Renal cortical epithelial cell (primary cell): ENCODE results near the gene ZNF839. TPM values are rescaled to one million over a fixed set of nuclear protein-coding genes. Genes with fewer than 3 reads are reported as not detected.
A peak's percentile ranks its signal among the peaks of the same experiment; 100 is the strongest.
"Not testable (repeated sequence)": the region's sequence is repeated elsewhere in the genome, so short reads cannot be mapped to it uniquely, and the experiment has no call there.

Experiments
- DNase-seq: peaks from one replicate; pipeline ENCODE4 v3.0.0-alpha.2; 2011; ENCODE audit warnings: low read depth
- total RNA-seq: library from RNA; depleted of rRNA; stranded (reverse); fragments of >200 nt; gene quantifications from 2 replicates; pipeline ENCODE4 v1.2.3, GENCODE V29; 2014

Gene ZNF839
- total RNA-seq, 1 donor from 2014 or later, result 11.1 TPM

- peak; percentile 55 for DNase-seq
Observed at GRCh38 chr14:102314242-102315011, 5.1 kb upstream of the ZNF839 start.

- DNase-seq, result no peak
Observed at GRCh38 chr14:102315121-102315520, 4.4 kb upstream of the ZNF839 start.

- peak; percentile 36 for DNase-seq
Observed at GRCh38 chr14:102316338-102316742, 3.2 kb upstream of the ZNF839 start.

- peak; percentile 80 for DNase-seq
Observed at GRCh38 chr14:102316743-102317563, 2.6 kb upstream of the ZNF839 start.

GRCh38 chr14:102317564-102318248 lies 1.8 kb upstream of the ZNF839 start:
- peak; percentile 32 for DNase-seq

- no peak for DNase-seq
Observed at GRCh38 chr14:102318781-102319276, 717 bp upstream of the ZNF839 start.

GRCh38 chr14:102320033-102320660 lies 601 bp downstream of the ZNF839 start:
- DNase-seq, result no peak

GRCh38 chr14:102320671-102321455 lies 1.3 kb downstream of the ZNF839 start:
- DNase-seq, result no peak

- DNase-seq, result no peak
Observed at GRCh38 chr14:102321456-102322422, 2.2 kb downstream of the ZNF839 start.

- peak; percentile 78 for DNase-seq
Observed at GRCh38 chr14:102323102-102323501, 3.6 kb downstream of the ZNF839 start.

GRCh38 chr14:102325791-102326345 lies 6.3 kb downstream of the ZNF839 start:
- no peak for DNase-seq

GRCh38 chr14:102326583-102326982 lies 7.0 kb downstream of the ZNF839 start:
- no peak for DNase-seq

- not testable (repeated sequence) for DNase-seq
Observed at GRCh38 chr14:102329381-102329780, 9.8 kb downstream of the ZNF839 start.

GRCh38 chr14:102330806-102331205 lies 11.3 kb downstream of the ZNF839 start:
- DNase-seq, result no peak

GRCh38 chr14:102333390-102333789 lies 13.8 kb downstream of the ZNF839 start:
- no peak for DNase-seq

- no peak for DNase-seq
Observed at GRCh38 chr14:102333795-102334705, 14.5 kb downstream of the ZNF839 start.

- DNase-seq, result no peak
Observed at GRCh38 chr14:102335163-102335562, 15.6 kb downstream of the ZNF839 start.

GRCh38 chr14:102338724-102339123 lies 19.2 kb downstream of the ZNF839 start:
- DNase-seq, result no peak
